HG03103 (cell line): Measurements from ENCODE around the gene B9D1.

Experiments used
- ATAC-seq: cut with Tn5 transposase; IDR thresholded peaks from one replicate; pipeline ENCODE4 v1.9.1; 2021; ENCODE audit warnings: low read depth; ENCODE audit not compliant: unreplicated experiment

Gene B9D1

DNA sequence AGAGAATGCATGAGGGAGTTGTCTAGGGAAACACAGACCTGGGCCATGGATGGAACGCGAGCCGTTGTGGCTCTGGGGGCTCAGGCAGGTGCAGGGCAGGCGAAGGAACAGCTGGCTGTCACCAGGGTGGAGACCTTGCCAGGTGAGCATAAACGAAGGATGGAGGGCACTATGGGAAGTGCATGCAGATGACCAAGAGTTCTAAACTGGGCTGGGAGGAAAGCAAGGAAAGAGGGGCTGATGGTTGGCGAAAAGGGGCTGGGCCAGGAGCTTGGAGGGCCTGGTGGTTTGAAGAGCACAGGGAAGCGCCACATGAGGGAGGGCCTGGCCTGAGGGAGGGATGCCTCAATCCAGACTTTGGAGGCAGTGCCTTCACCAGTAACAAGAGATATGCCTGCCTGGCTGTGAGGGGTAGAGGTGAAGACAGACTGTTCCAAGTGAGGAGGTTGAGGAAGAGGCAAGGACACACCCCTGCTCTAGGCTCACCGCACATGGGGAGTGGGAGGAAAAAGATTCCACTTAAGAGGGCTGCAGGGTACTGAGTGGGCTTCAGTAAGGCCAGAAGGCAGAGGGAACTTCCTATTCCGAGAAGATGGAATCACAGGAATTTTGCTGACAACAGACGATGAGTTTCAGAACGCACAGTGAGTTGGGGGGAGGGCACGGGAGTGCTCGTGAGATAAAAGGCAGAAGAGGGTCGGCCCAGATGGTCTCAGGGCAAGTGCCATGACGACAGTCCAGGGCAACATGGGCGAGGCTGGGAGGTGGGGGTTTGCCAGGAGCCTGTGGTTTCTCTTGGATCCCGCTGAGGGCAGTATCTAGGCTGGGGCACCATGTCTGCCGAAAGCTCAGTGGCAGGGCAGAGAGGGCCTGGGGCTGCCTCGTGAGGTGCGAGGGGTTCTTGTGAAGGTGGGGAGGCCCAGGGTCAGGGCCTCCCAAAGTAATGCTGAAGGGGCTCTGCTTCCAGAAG, 20.6 kb downstream of the B9D1 start:
- ATAC-seq: no peak

DNA sequence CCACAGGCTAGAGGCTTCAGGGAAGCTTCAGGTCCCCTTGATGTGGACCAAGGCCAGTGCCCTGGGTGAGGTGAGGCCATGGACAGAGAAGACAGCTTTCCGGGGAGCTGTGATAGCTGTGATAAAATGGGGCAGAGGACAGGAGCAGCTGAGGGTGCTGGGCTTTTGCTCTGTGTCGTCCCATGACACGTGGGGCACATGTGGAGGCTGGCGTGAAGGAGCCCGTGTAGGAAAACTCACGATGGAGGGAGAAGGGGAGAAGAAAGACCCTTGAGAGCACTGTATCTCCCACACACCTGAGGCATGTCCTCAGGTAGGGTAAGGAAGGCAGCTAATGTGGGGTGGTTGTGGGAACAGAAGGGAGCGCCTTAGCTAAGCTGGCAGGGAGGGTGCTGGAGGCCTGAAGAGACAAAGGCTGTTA, 21.3 kb downstream of the B9D1 start:
- ATAC-seq: no peak

DNA sequence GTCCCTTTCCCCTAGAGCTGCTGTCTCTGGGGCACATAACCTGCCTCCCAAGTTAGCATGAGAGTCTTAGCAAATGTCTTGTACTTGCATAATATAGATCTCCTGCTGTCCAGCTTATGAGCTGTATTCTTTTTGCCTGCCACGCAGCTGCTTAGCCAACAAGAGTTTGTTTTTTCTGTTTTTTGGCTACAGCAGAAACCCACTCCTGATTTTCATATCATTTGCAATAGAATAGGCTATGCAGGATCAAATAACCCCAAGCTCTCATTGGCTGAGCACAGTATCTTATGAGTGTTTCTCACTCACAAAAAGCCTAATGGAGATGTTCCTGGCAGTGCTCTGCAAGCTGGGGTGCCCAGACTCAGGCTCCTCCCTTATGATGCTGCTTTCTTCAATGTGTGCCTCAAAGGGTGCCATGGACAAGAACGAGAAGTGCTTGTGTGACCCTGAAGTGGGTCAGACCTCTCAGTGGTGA, 23.1 kb downstream of the B9D1 start:
- ATAC-seq: no peak

DNA sequence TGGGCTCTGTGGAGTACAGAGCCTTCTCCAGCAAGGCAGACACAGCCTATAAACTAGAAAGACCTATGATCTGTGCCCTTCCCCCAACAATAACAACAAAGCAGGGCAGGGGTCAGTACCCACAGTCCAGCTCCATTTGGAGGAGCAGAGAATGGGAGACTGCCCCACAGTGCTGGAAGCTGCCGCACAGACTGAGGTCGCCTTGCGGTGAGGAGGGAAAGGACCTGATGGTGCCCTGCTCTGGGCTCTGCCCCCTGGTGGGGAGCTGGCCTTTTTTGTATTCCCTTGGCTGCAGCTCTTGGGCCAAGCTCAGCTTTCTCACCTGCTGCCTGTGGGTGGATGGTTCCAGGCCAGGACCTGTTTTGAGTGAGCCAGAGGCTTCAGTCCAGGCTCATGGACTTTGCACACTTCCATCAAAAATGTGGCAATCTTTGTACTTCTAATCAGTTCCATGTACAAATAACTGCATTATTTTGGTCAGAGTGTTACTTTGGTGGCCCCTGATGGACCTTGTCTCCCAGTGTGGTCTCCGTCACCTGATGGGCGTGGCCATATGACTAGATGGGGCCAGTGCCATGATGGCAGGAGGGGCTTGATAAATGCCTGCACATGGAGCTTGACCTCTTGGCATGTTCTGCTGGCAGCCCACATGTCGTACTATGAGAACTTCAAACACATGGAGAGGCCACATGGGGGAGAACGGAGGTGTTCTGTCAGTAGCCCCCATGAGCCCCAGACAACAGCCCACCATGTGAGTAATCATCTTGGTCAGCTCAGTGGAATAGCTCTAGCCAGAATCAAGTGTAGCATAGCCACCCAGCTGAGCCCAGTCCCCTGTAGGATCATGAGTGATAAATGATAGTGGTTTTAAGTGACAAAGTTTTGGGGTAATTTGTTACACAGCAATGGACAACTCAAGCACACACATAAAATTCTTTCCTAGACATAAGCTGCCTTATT, 24.2 kb downstream of the B9D1 start:
- no peak for ATAC-seq

DNA sequence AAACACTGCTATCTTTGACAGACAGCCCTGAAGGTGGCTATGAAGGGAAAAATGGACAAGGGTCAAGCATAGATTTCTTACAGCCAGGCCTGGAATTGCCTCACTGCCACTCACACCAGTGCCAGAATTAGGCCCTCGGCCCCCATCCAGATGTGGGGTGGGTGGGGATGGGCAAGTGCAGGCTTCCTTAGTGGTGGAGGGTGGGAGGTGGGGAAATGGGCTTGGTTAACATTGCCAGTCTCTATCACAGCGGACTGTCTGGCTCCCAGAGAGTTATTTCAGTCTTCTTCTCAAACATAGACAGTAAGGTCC, 24.9 kb downstream of the B9D1 start:
- ATAC-seq: no peak

DNA sequence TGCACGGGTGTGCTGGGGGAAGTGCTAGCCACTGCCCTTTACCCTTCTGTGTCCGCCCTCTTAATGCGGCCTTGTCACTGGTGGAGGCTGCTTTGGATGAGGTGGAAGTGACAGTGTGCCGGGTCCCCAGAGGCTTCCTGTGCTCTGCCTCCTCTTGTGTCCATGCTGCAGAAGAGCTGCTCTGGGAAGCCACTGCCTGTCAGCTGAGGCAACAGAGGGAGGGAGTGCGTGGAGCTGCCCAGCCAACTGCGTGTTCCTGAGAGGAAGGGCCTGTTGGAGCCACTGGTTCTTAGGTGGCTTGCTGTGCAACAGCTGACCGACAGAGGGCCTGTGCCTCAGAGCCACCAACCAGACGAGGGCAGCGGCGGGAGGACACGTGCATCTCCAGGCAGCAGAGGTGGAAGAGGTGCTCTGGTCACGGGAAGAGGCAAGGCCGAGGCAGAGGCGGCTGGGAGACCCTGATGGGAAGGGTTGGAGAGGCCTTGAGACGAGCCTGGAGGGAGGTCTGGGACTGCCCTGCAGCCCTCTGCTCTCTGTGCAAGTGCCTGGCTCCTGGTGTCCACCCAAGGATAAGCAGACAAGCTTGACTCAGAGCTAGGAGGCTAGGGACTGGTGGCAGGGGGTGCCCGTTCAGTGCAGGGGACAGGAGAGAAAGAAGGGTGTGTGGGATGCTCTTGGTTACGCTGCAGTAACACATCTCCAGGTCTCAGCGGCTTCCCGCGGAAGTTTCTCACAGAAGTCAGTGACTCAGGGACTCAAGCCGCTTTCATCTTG, 25.4 kb downstream of the B9D1 start:
- ATAC-seq: no peak

DNA sequence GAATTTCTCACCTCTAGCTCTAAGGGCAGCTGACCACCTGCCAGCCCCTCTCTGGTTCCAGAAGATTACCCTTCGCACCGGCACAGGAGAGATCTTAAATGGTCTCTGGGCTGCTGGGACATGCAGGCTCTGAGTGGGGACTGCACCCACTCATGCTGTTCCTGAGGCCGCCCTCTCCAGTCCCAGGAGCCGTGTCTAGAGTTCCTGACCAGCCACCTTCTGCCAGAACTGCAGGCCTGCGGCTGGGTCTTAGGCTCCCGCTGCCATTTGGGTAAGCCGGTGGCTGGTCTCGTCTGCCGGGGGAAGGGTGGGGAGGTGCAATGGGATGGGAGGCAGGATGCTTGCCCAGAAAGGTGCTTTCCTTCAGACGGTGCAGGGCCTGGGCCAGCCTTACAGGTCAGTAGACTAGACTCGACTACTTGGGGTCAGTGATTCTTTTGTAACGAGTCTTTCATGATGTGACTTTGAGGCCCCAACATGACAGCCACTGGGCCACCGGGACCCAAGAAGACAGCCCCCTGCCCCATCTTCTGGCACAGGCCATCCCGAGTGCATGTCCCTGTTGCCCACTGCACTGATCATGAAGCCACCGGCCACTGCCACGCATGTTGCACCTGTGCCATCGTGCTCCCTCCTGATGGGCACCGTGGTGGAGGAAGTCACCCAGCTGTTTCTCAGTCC, 26.4 kb downstream of the B9D1 start:
- no peak for ATAC-seq

DNA sequence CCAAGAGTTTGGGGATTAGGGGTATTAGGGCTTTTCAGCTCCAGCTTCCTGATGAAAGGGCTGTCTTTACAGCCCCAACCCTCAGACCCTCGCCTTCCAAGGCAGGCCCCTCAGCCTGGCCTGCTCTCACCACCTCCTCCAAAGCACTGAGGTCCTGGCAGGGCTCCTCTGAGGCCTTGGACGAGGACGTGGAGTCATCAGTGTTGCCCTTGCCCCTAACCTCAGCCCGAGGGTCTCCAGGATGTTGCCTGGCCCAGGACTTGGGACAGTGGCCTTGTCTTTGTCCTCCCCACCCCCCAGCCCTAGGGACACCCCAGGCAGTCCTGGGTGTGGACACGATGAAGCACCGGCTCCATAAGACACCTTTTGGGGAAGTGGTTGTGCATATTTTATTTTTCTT, 28.2 kb downstream of the B9D1 start:
- no peak for ATAC-seq

DNA sequence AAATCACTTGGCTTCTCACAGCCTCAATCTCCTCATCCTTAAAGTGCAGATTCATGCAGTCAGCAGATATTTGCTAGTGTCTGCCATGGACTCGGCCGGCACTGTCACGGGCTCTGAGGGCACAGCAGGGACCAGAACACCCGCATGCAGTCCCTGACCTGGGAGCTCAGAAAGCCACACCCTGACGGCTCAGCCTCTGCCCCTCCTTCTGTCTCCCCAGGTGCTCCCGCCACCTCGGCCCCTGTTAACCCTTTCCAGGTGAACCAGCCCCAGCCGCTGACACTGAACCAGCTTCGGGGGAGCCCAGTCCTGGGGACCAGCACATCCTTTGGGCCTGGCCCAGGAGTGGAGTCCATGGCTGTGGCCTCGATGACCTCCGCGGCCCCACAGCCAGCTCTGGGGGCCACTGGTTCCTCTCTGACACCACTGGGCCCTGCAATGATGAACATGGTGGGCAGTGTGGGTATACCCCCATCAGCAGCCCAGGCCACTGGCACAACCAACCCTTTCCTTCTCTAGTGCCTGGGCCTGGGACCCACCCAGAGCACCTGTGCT, 28.7 kb downstream of the B9D1 start:
- ATAC-seq: no peak

DNA sequence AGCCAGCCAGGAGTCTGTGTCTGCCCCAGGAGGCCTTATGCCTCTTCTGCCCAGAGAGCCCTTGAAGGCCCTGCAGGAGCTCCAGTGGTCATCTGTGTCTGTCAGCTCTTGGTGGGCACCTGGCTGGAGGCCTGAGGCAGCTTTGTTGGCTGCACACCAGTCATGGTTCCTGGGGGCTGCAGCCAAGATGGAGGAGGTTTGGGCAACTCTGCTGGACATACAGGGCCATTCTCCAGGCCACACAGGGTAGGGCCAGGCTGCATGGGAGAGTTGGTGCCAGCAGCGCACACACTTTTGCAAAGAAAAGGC, 29.4 kb downstream of the B9D1 start:
- no peak for ATAC-seq

DNA sequence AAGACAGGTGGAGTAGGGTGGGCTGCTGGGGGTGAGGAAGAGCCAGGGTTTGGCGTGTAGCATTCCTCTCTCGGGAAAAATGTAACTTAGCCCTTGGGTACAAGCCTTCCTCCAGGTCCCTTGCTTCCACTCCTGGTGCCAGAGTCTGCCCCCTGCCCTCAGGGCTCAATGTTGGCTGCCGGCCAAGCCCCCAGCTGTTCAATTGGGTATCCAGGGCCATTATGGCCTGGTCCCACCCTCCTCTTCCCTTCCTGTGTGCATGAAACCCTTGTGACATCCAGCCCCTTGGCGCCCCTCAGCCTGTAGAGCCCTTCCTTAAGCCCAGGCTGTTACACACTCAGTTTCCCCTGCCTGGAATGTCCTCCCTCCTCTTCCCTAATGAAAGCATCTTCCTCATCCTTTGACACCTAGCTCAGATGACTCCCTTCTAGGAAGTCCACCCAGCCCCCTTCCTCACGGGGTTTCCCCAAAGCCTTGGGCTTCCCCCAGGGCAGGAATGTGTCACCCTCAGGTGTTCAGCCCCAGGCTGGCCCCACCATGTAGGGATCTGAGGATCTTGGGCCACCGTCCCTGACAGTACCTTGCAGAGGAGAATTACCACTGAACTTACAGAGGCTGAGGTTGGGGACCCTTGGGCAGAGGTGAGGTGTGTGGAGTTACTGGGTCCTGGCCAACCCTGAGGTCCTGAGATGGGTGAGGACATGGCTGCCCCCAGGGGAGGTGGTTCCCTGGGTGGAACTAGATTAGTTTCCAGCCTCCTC, 30.0 kb downstream of the B9D1 start:
- no peak for ATAC-seq

DNA sequence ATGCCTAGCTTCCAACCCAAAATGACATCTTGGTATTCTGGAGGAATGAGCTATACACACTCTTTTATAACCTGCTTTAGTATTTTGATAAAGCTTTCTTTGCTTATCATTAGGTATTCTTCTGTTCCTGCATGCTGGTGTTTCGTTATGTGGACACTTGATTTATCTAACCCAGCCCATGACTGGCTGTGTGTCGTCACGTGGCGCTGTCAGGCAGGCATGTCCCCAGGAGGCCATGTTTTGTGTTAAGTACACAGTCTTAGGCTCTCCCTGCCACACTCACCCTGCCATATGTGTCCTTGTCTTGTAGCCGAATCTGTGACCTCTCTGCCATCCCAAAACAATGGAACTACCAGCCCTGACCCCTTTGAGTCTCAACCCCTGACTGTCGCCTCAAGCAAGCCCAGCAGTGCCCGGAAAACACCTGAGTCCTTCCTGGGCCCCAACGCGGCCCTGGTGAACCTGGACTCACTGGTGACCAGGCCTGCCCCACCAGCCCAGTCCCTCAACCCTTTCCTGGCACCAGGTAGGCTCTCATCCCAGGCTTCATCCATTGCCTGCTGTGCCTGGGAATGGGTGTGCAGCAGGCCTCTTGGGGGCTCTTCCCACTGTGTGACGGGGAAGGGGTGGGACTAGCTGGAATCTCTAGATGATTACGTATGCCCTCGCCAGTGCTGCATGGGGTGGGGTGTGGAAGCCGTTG, 30.8 kb downstream of the B9D1 start:
- no peak for ATAC-seq

DNA sequence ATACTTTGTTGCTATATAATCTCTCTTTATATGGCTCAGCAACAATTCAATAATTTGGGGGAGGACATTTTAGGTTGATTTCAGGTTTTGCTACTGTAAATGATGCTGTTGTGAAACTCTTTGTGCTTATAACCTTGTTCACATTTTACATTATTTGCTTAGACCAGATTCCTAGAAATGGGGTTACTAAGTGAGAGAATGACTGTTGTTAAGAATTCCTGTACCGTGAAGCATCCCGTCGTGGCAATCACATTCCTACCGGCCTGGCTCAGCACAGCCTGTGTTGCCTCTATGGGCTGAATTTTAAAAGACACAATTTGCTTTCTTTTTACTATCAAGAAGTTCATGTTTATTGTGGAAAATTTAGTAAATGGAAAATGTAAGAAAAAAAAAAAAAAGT, 31.4 kb downstream of the B9D1 start:
- ATAC-seq: no peak

DNA sequence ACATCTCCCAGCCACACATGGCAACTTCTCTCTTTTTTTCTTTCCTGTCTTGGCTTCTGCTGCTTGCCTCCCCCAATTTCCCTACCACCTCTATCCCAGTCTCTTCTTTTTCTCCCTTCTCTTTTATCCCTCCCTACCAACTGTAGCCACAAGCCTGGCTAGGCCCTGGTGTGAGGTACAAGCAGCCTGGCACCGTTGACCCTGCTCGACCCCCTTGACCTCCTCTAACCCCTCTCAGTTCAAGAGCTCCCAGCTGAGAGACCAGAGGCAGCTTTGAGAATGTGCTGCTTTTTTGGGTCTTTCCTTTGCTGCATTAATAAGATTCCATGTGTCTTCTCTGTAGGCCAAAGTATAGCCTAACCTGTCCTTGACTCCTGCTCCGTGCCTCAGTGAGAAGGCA, 32.3 kb downstream of the B9D1 start:
- ATAC-seq: no peak

DNA sequence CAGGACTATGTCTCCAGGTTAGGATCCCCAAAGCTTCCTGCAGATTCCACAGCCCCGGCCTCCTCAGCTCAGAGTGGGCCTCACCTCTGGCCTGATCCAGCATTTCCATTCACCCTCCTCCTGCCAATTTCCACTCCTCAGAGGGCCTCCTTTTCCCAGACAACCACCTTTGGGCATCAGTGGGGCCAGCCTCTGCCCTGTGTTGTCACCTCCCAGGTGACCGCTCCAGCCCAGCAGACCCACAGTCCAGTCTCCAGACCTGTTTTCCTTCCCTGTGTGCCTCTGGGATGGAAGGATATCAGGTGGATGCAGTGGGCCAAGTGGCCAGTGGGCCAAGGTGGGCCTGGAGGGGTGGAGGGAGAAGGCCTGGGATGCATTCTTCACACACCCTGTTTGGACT, 32.7 kb downstream of the B9D1 start:
- no peak for ATAC-seq

DNA sequence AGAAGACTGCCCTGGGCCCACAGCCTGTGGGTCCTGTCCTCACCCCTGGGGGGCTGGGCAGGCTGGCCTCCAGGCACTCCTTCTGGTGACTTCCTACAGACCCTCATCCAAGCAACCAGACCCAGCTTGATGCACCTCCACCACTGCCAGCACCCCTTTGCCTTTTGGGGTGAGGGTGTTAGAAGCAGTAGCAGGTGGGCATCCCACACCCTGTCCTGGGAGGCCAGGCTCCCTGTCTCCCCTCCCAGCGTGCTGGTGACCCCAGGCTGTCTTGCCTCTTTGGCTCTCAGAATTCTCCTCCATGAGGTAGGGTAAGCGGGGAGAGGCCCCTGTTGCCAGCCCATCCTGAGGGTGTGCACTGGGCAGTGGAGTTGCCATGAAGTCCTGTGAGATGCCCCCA, 33.4 kb downstream of the B9D1 start:
- no peak for ATAC-seq

DNA sequence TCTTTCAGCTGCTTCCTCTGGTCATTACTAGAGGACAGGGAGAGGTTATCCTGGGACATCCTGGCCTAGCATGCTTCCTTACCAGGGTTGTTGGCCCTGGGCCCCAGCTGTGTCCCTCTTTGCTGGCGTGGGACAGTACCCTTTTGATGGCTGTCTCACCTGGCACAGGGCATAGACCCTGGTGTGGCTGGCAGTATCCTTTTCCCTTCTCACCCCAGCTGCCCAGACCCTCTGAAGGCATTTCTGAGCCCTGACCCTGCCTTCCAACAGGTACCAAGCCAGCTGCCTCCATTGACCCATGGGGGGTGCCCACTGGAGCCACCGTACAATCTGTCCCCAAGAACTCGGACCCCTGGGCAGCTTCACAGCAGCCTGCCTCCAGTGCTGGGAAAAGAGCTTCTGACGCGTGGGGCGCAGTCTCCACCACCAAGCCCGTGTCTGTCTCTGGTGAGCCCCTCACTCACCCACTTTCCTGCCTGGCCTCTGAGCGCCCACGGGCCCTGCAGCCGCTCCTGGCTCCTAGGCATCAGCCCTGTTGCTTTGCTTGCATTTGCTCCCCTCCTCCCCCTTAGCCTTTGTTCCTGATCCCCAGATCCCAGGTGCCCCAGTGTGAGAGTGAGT, 34.0 kb downstream of the B9D1 start:
- ATAC-seq: no peak
